NB4 (cell line): Measurements from ENCODE around the gene USP11.

Source experiments
- MAX ChIP-seq: IDR thresholded peaks from 2 replicates; pipeline ENCODE4 v1.6.1; 2011; ENCODE audit warnings: low read depth, low read length
- POLR2A ChIP-seq: IDR thresholded peaks from 2 replicates; pipeline ENCODE4 v1.6.1; 2011; ENCODE audit warnings: mild to moderate bottlenecking; ENCODE audit not compliant: insufficient read length; ENCODE audit errors: extremely low read depth
- TF ChIP-seq, protein P1 (sequence below): IDR thresholded peaks from one replicate; pipeline ENCODE4 v1.5.1; 2012; ENCODE audit warnings: low read depth, low read length

DNA sequence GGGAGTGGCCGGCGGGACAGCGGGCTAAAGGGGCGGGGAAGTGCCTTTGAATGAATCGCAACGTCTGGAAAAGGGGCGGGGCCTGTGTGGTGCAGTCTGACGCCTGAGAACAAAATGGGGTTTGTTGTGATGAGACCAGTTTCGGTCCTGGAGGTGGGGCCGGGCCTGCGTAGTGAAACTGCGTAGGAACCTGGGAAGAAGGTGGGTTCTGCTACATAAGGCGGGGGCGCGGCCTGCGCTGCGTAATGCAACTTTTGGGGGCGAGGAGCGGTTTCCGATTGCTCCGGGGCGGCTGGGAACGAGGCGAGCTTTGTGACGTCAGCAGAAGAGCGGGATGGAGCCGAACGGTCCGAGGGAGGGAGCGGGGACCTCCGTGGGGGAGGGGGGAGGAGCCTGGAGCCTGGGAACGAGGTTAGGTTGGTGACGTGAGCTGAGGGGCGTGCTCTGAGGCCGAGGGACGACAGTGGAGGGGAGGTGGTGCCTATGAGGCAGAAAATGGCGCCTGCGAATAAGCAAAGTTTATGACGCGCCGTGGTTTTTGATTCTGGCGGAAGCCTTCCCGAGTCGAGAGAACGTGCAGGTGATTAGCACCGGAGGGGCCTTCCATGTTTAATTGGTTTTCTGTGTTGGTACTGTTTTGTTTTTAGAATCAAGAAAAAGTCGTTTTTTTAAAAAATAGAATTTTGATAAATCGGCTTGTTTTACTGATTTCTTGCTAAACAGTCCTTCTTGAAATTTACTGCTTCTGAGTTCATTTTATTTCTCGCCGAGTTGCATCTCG is 714 bp downstream of the USP11 start:
- TF ChIP-seq, protein P1, sequence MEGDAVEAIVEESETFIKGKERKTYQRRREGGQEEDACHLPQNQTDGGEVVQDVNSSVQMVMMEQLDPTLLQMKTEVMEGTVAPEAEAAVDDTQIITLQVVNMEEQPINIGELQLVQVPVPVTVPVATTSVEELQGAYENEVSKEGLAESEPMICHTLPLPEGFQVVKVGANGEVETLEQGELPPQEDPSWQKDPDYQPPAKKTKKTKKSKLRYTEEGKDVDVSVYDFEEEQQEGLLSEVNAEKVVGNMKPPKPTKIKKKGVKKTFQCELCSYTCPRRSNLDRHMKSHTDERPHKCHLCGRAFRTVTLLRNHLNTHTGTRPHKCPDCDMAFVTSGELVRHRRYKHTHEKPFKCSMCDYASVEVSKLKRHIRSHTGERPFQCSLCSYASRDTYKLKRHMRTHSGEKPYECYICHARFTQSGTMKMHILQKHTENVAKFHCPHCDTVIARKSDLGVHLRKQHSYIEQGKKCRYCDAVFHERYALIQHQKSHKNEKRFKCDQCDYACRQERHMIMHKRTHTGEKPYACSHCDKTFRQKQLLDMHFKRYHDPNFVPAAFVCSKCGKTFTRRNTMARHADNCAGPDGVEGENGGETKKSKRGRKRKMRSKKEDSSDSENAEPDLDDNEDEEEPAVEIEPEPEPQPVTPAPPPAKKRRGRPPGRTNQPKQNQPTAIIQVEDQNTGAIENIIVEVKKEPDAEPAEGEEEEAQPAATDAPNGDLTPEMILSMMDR = no peak
- no peak for TF ChIP-seq POLR2A
- no peak for TF ChIP-seq MAX
